ENCODE measurements around the gene CD40.

- TF ChIP-seq, protein P1, sequence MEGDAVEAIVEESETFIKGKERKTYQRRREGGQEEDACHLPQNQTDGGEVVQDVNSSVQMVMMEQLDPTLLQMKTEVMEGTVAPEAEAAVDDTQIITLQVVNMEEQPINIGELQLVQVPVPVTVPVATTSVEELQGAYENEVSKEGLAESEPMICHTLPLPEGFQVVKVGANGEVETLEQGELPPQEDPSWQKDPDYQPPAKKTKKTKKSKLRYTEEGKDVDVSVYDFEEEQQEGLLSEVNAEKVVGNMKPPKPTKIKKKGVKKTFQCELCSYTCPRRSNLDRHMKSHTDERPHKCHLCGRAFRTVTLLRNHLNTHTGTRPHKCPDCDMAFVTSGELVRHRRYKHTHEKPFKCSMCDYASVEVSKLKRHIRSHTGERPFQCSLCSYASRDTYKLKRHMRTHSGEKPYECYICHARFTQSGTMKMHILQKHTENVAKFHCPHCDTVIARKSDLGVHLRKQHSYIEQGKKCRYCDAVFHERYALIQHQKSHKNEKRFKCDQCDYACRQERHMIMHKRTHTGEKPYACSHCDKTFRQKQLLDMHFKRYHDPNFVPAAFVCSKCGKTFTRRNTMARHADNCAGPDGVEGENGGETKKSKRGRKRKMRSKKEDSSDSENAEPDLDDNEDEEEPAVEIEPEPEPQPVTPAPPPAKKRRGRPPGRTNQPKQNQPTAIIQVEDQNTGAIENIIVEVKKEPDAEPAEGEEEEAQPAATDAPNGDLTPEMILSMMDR (IDR thresholded peaks at IDR 0.05 in 4 of 5, conservative IDR thresholded peaks at IDR 0.05 in 1 of 5): no peak
- TF ChIP-seq POLR2A (IDR thresholded peaks at IDR 0.05): no peak
These were observed 50.3 kb downstream of the CD40 start for GRCh38 chr20:46168438-46168837.

All from gastrocnemius medialis (tissue), 4 donors.